Activated CD4-positive, alpha-beta T cell treated with anti-CD3 and anti-CD28 coated beads, Interleukin-2, amount 10 ng/mL, durations not matched to agents 24 days and 14 days (primary cell): ENCODE data around the gene QRICH2. TPM values are rescaled to one million over a fixed set of nuclear protein-coding genes. Genes with fewer than 3 reads are reported as not detected.
A peak's percentile ranks its signal among the peaks of the same experiment; 100 is the strongest.
"Not testable (repeated sequence)": the region's sequence is repeated elsewhere in the genome, so short reads cannot be mapped to it uniquely, and the experiment has no call there.

Experiments
- DNase-seq: peaks from one replicate; pipeline ENCODE4 v3.0.0; 2022
- H3K27ac Mint-ChIP-seq: one replicate; pipeline ENCODE4 v1.8.0; 2022; ENCODE audit warnings: mild to moderate bottlenecking, mixed read lengths
- H3K27me3 Mint-ChIP-seq: one replicate; pipeline ENCODE4 v1.8.0; 2022; ENCODE audit warnings: mixed read lengths
- H3K36me3 Mint-ChIP-seq: one replicate; pipeline ENCODE4 v1.8.0; 2022; ENCODE audit warnings: low read depth, mild to moderate bottlenecking, mixed read lengths
- H3K4me1 Mint-ChIP-seq: one replicate; pipeline ENCODE4 v1.8.0; 2021; ENCODE audit warnings: mixed read lengths
- H3K4me3 Mint-ChIP-seq: one replicate; pipeline ENCODE4 v1.8.0; 2022; ENCODE audit warnings: mild to moderate bottlenecking, moderate library complexity, mixed read lengths
- H3K9me3 Mint-ChIP-seq: one replicate; pipeline ENCODE4 v1.8.0; 2021; ENCODE audit warnings: mixed read lengths
- intact Hi-C: fragments of 100-400 bp; cut with micrococcal nuclease; formaldehyde crosslinking; loops from one replicate; pipeline ENCODE4 v1.15.1; 2023
- total RNA-seq: library from RNA; stranded (reverse); gene quantifications from 2 replicates; pipeline ENCODE4 v1.2.3, GENCODE V29; 2022

QRICH2 gene
- total RNA-seq, 1 donor from 2014 or later, result 2.2 TPM

GRCh38 chr17:76250141-76250540, 57.9 kb downstream of the QRICH2 start:
- no peak for DNase-seq
- Mint-ChIP-seq H3K4me1 (peaks cover 63% of the 10 kb centered on the region), H3K36me3 (peaks cover 1% of the 10 kb centered on the region), H3K9me3 (no peaks in the 10 kb centered on the region), H3K27ac (no peak overlapping the region), H3K4me3 (no peak overlapping the region), H3K27me3 (no peaks in the 10 kb centered on the region)
- intact Hi-C loops, result no loop called here

GRCh38 chr17:76248013-76248782, 59.9 kb downstream of the QRICH2 start:
- peak; percentile 59 for DNase-seq
- intact Hi-C loops, result no loop called here
- Mint-ChIP-seq H3K9me3 (no peaks in the 10 kb centered on the region), H3K4me1 (peaks cover 71% of the 10 kb centered on the region), H3K4me3 (peak overlapping the region; percentile 5), H3K27ac (peak overlapping the region; percentile 48), H3K36me3 (peaks cover 1% of the 10 kb centered on the region), H3K27me3 (no peaks in the 10 kb centered on the region)

- no peak for DNase-seq
- peaks cover 71% of the 10 kb centered on the region for H3K4me1 Mint-ChIP-seq
- H3K4me3 Mint-ChIP-seq, result no peak overlapping the region
- no peaks in the 10 kb centered on the region for H3K9me3 Mint-ChIP-seq
- H3K27ac Mint-ChIP-seq, result peak overlapping the region; percentile 43
- H3K36me3 Mint-ChIP-seq, result peaks cover 1% of the 10 kb centered on the region
- H3K27me3 Mint-ChIP-seq, result no peaks in the 10 kb centered on the region
- intact Hi-C loops, result loop anchor here (2.0 kb wide), 1 partner anchor 25 kb away; no protein-coding TSS in a partner anchor
Measured at GRCh38 chr17:76247304-76247703, 60.8 kb downstream of the QRICH2 start.

GRCh38 chr17:76246080-76247066, 61.7 kb downstream of the QRICH2 start:
- Mint-ChIP-seq H3K36me3 (no peaks in the 10 kb centered on the region), H3K27ac (peak overlapping the region; percentile 83), H3K4me1 (peaks cover 69% of the 10 kb centered on the region), H3K27me3 (no peaks in the 10 kb centered on the region), H3K4me3 (peak overlapping the region; percentile 75), H3K9me3 (no peaks in the 10 kb centered on the region)
- DNase-seq, result peak; percentile 94
- intact Hi-C loops, result loop anchor here (1.0 to 2.0 kb wide), 3 partner anchors 18 to 54 kb away; no protein-coding TSS in a partner anchor

- H3K4me1 Mint-ChIP-seq, result peaks cover 68% of the 10 kb centered on the region
- DNase-seq, H3K36me3 Mint-ChIP-seq, H3K27me3 Mint-ChIP-seq, H3K4me3 Mint-ChIP-seq, intact Hi-C loops, H3K9me3 Mint-ChIP-seq: not testable (repeated sequence)
- peak overlapping the region; percentile 77 for H3K27ac Mint-ChIP-seq
Measured at GRCh38 chr17:76244721-76245120, 63.4 kb downstream of the QRICH2 start.

- no peak for DNase-seq
- peaks cover 5% of the 10 kb centered on the region for H3K36me3 Mint-ChIP-seq
Measured at GRCh38 chr17:76243826-76244679, 64.0 kb downstream of the QRICH2 start.

GRCh38 chr17:76241691-76242255, 66.3 kb downstream of the QRICH2 start:
- intact Hi-C loops, result no loop called here
- Mint-ChIP-seq H3K27ac (peak overlapping the region; percentile 90), H3K36me3 (peaks cover 19% of the 10 kb centered on the region), H3K27me3 (no peaks in the 10 kb centered on the region), H3K4me1 (peaks cover 68% of the 10 kb centered on the region), H3K9me3 (peaks cover under 1% of the 10 kb centered on the region), H3K4me3 (peak overlapping the region; percentile 94)
- DNase-seq, result no peak

More at GRCh38 chr17:76243826-76244679, 64.0 kb downstream of the QRICH2 start:
- peak overlapping the region; percentile 53 for H3K27ac Mint-ChIP-seq
- H3K9me3 Mint-ChIP-seq, result no peaks in the 10 kb centered on the region
- no peak overlapping the region for H3K4me3 Mint-ChIP-seq
- intact Hi-C loops, result no loop called here
- peaks cover 69% of the 10 kb centered on the region for H3K4me1 Mint-ChIP-seq
- H3K27me3 Mint-ChIP-seq, result no peaks in the 10 kb centered on the region

GRCh38 chr17:76241204-76241538, 66.9 kb downstream of the QRICH2 start:
- Mint-ChIP-seq H3K27me3 (no peaks in the 10 kb centered on the region), H3K36me3 (peaks cover 22% of the 10 kb centered on the region), H3K27ac (peak overlapping the region; percentile 90), H3K9me3 (peaks cover 3% of the 10 kb centered on the region), H3K4me3 (peak overlapping the region; percentile 94), H3K4me1 (peaks cover 62% of the 10 kb centered on the region)
- no peak for DNase-seq
- intact Hi-C loops, result no loop called here

- peak; percentile 94 for DNase-seq
- peaks cover 23% of the 10 kb centered on the region for H3K36me3 Mint-ChIP-seq
- H3K4me3 Mint-ChIP-seq, result peak within 1 kb of the TSS; percentile 94
- peaks cover 3% of the 10 kb centered on the region for H3K9me3 Mint-ChIP-seq
- intact Hi-C loops, result loop anchor here (1.0 kb wide), 1 partner anchor 24 kb away; no protein-coding TSS in a partner anchor
- H3K27me3 Mint-ChIP-seq, result no peaks in the 10 kb centered on the region
- H3K27ac Mint-ChIP-seq, result peak within 1 kb of the TSS; percentile 90
- H3K4me1 Mint-ChIP-seq, result peaks cover 57% of the 10 kb centered on the region
Measured at GRCh38 chr17:76240461-76241203, 67.4 kb downstream of the QRICH2 start, which contains the start of gene RNF157. TSS of gene RNF157 (minus strand) at chr17:76240493. CDS start at chr17:76240240, 253 bp downstream.

GRCh38 chr17:76239538-76240274, 68.4 kb downstream of the QRICH2 start:
- Mint-ChIP-seq H3K4me1 (peaks cover 54% of the 10 kb centered on the region), H3K27me3 (no peaks in the 10 kb centered on the region), H3K36me3 (peaks cover 23% of the 10 kb centered on the region), H3K9me3 (peaks cover 3% of the 10 kb centered on the region), H3K27ac (peak overlapping the region; percentile 77), H3K4me3 (peak overlapping the region; percentile 87)
- DNase-seq, result peak; percentile 72
- intact Hi-C loops, result loop anchor here (1.0 to 2.0 kb wide), 2 partner anchors 25 to 31 kb away; no protein-coding TSS in a partner anchor

- Mint-ChIP-seq H3K27ac (peak overlapping the region; percentile 77), H3K4me3 (peak overlapping the region; percentile 87), H3K27me3 (no peaks in the 10 kb centered on the region), H3K9me3 (peaks cover 3% of the 10 kb centered on the region), H3K36me3 (peaks cover 26% of the 10 kb centered on the region), H3K4me1 (peaks cover 57% of the 10 kb centered on the region)
- peak; percentile 65 for DNase-seq
- intact Hi-C loops, result loop anchor here (2.0 kb wide), 1 partner anchor 30 kb away; no protein-coding TSS in a partner anchor
Measured at GRCh38 chr17:76238847-76239537, 69.1 kb downstream of the QRICH2 start.
